IMR-90 (cell line): ENCODE data around the gene GAB1. TPM values are rescaled to one million over a fixed set of nuclear protein-coding genes. Genes with fewer than 3 reads are reported as not detected.

Experiments
- ATAC-seq: fragments of 200-7000 bp; cut with Tn5 transposase; 2 replicates; pipeline ENCODE4 v1.9.1; 2020; ENCODE audit warnings: low read depth, mild to moderate bottlenecking, moderate library complexity
- BruUV-seq: library from RNA; stranded (reverse); fragments of 400-500 nt; replicated peaks from 2 replicates; lab custom pipeline; 2021; lab: Mats Ljungman, UMichigan
- CTCF ChIA-PET: fragments of 300-600 bp; formaldehyde crosslinking; extraction: SDS; loops from one replicate; lab custom pipeline; 2021; ENCODE audit warnings: antibody characterized with exemption; lab: Yijun Ruan, JAX
- POLR2A ChIA-PET: fragments of 300-600 bp; sonication (Branson Sonifier 250); formaldehyde crosslinking; loops from one replicate; lab custom pipeline; 2022; ENCODE audit warnings: antibody characterized with exemption; ENCODE audit not compliant: unreplicated experiment; lab: Charles Lee
- DNase-seq: peaks from one replicate; pipeline ENCODE4 v3.0.0; 2013
- H2AFZ ChIP-seq: replicated peaks from 2 replicates; pipeline ENCODE3; 2013; ENCODE audit warnings: low read length, mild to moderate bottlenecking; ENCODE audit not compliant: poor library complexity
- H2AK5ac ChIP-seq: 2 replicates; pipeline ENCODE4 v1.6.1; 2013; ENCODE audit warnings: low read depth, low read length, inconsistent platforms
- H2AK9ac ChIP-seq: replicated peaks from 2 replicates; pipeline ENCODE3; 2013; ENCODE audit warnings: mild to moderate bottlenecking, low read depth, low read length, moderate library complexity; ENCODE audit not compliant: poor library complexity
- H2BK120ac ChIP-seq: 2 replicates; pipeline ENCODE4 v1.6.1; 2013; ENCODE audit warnings: low read depth, low read length, inconsistent platforms
- H2BK15ac ChIP-seq: 3 replicates; pipeline ENCODE4 v1.6.1; 2013; ENCODE audit warnings: low read depth, low read length, inconsistent platforms
- H2BK20ac ChIP-seq: 2 replicates; pipeline ENCODE4 v1.6.1; 2013; ENCODE audit warnings: low read depth, mild to moderate bottlenecking, inconsistent platforms, low read length, moderate library complexity
- H2BK5ac ChIP-seq: 2 replicates; pipeline ENCODE4 v1.6.1; 2013; ENCODE audit warnings: mild to moderate bottlenecking, low read depth, low read length, inconsistent platforms; ENCODE audit not compliant: poor library complexity, severe bottlenecking
- H3K14ac ChIP-seq: replicated peaks from 2 replicates; pipeline ENCODE4 v1.6.1; 2013; ENCODE audit warnings: low read depth, low read length, inconsistent platforms
- H3K18ac ChIP-seq: 2 replicates; pipeline ENCODE4 v1.6.1; 2013; ENCODE audit warnings: low read depth, low read length, control low read depth
- H3K23ac ChIP-seq: 2 replicates; pipeline ENCODE4 v1.6.1; 2013; ENCODE audit warnings: low read depth, low read length, inconsistent platforms
- H3K27ac ChIP-seq: 2 replicates; pipeline ENCODE4 v1.5.1; 2013; ENCODE audit warnings: mild to moderate bottlenecking, control low read depth, low read length; ENCODE audit not compliant: insufficient read depth
- H3K27me3 ChIP-seq: 2 replicates; pipeline ENCODE4 v1.6.1; 2013; ENCODE audit warnings: low read length; ENCODE audit not compliant: control insufficient read depth, insufficient read depth
- H3K36me3 ChIP-seq: 2 replicates; pipeline ENCODE4 v1.6.1; 2013; ENCODE audit warnings: low read length, mixed read lengths; ENCODE audit not compliant: control insufficient read depth, insufficient read depth
- H3K4ac ChIP-seq: 2 replicates; pipeline ENCODE4 v1.6.1; 2013; ENCODE audit warnings: low read depth, low read length, inconsistent platforms
- H3K4me1 ChIP-seq: 2 replicates; pipeline ENCODE4 v1.6.1; 2013; ENCODE audit warnings: low read length, mixed read lengths; ENCODE audit not compliant: control insufficient read depth, insufficient read depth
- H3K4me2 ChIP-seq: 2 replicates; pipeline ENCODE4 v1.6.1; 2013; ENCODE audit warnings: low read depth, mild to moderate bottlenecking, control low read depth, low read length, moderate library complexity
- H3K4me3 ChIP-seq: 2 replicates; pipeline ENCODE4 v1.5.1; 2013; ENCODE audit warnings: low read depth, mild to moderate bottlenecking, control low read depth, low read length, moderate library complexity; ENCODE audit not compliant: insufficient read depth
- H3K56ac ChIP-seq: 2 replicates; pipeline ENCODE4 v1.6.1; 2013; ENCODE audit warnings: low read length, inconsistent platforms; ENCODE audit not compliant: insufficient read depth; ENCODE audit errors: extremely low read depth
- H3K79me1 ChIP-seq, 2 experiments: 2 replicates each; pipeline ENCODE4 v1.6.1; 2013; ENCODE audit warnings: low read length in 2 of 2, inconsistent platforms in 1 of 2, low read depth in 1 of 2
- H3K9ac ChIP-seq: 2 replicates; pipeline ENCODE4 v1.6.1; 2013; ENCODE audit warnings: low read depth, low read length, control low read depth
- H3K9me1 ChIP-seq: 2 replicates; pipeline ENCODE4 v1.6.1; 2013; ENCODE audit warnings: low read length, inconsistent platforms; ENCODE audit not compliant: insufficient read depth
- H3K9me3 ChIP-seq: 2 replicates; pipeline ENCODE4 v1.6.1; 2013; ENCODE audit warnings: low read length; ENCODE audit not compliant: control insufficient read depth, insufficient read depth
- H4K20me1 ChIP-seq: 2 replicates; pipeline ENCODE4 v1.6.1; 2013; ENCODE audit warnings: low read length, inconsistent platforms; ENCODE audit not compliant: insufficient read depth
- H4K5ac ChIP-seq: 2 replicates; pipeline ENCODE4 v1.6.1; 2013; ENCODE audit warnings: mild to moderate bottlenecking, low read depth, low read length, control low read depth
- H4K8ac ChIP-seq, 2 experiments: 2 replicates each; pipeline ENCODE4 v1.6.1; 2013; ENCODE audit warnings: low read depth in 2 of 2, low read length in 2 of 2, control low read depth in 1 of 2, inconsistent platforms in 1 of 2
- H4K91ac ChIP-seq: 2 replicates; pipeline ENCODE4 v1.6.1; 2013; ENCODE audit warnings: low read depth, low read length, inconsistent platforms; ENCODE audit not compliant: insufficient read depth
- CHD1 ChIP-seq: IDR thresholded peaks from 2 replicates; pipeline ENCODE4 v1.6.1; 2012; ENCODE audit warnings: low read depth, low read length, improper control_type of control experiment
- ELK1 ChIP-seq: fragments of 150-350 bp; IDR thresholded peaks from 2 replicates; pipeline ENCODE4 v1.6.1; 2016; ENCODE audit warnings: low read depth, mild to moderate bottlenecking, low read length, moderate library complexity, borderline replicate concordance
- FOS ChIP-seq: fragments of 150-350 bp; IDR thresholded peaks from 2 replicates; pipeline ENCODE4 v1.6.1; 2016; ENCODE audit warnings: low read depth, low read length
- NFE2L2 ChIP-seq: fragments of 150-350 bp; IDR thresholded peaks from 2 replicates; pipeline ENCODE4 v1.6.1; 2016; ENCODE audit warnings: low read depth, mild to moderate bottlenecking, low read length
- RAD21 ChIP-seq: IDR thresholded peaks from 2 replicates; pipeline ENCODE4 v1.6.1; 2012; ENCODE audit warnings: low read length, improper control_type of control experiment
- RCOR1 ChIP-seq: IDR thresholded peaks from 2 replicates; pipeline ENCODE4 v1.6.1; 2012; ENCODE audit warnings: mild to moderate bottlenecking, low read length, improper control_type of control experiment; ENCODE audit not compliant: insufficient replicate concordance
- WGBS, 2 experiments: methylation state at CpG; one replicate each; pipeline versions ENCODE4 v1.1.5 to v1.1.7; 2013; ENCODE audit warnings: missing lambda C conversion rate in 2 of 2; ENCODE audit not compliant: insufficient read length in 1 of 2; ENCODE audit errors: extremely low coverage in 2 of 2; 5-methylcytosine and 5-hydroxymethylcytosine counted together
- dilution Hi-C: fragments of 300-500 bp; cut with HindIII; formaldehyde crosslinking; loops from one replicate; pipeline ENCODE4 v1.14.3; 2018; ENCODE audit warnings: low sequenced_read_pairs; ENCODE audit not compliant: unreplicated experiment
- in situ Hi-C: fragments of 300-500 bp; cut with MboI; formaldehyde crosslinking; loops from 3 replicates; pipeline ENCODE4 v1.14.3; 2019; ENCODE audit warnings: low sequenced_read_pairs, inconsistent platforms, mixed read lengths
- intact Hi-C: fragments of 100-400 bp; cut with micrococcal nuclease; formaldehyde crosslinking; loops from 2 replicates; pipeline ENCODE4 v1.10.0; 2022
- polyA plus RNA-seq, 3 experiments: library from polyadenylated mRNA; depleted of rRNA; stranded (reverse); fragments of >200 nt; gene quantifications; 2 replicates each; pipeline ENCODE4 v1.2.3, GENCODE V29; 2012; ENCODE audit warnings: low replicate concordance in 1 of 3
- total RNA-seq: library from RNA; depleted of rRNA; stranded (reverse); fragments of >200 nt; gene quantifications from 2 replicates; pipeline ENCODE4 v1.2.3, GENCODE V29; 2012

GAB1 gene
- total and polyA plus RNA-seq, 2 of the 4 experiments (the other 2 are of a cell fraction): 2.8 to 12.0 TPM

GRCh38 chr4:143357161-143357845 lies 20.6 kb downstream of the GAB1 start:
- POLR2A ChIA-PET: no interaction called here

More at GRCh38 chr4:143357161-143357845, 20.6 kb downstream of the GAB1 start:
- H4K20me1 ChIP-seq: no peaks in the 10 kb centered on the region
- no peak overlapping the region for H4K5ac ChIP-seq
- no peak for ATAC-seq
- no peak for DNase-seq
- intact Hi-C loops: no loop called here
- no peak overlapping the region; the same call in 1 of the 2 replicates for H3K14ac ChIP-seq
- TF ChIP-seq FOS (no peak), RCOR1 (no peak), NFE2L2 (no peak), CHD1 (no peak), RAD21 (no peak), ELK1 (no peak)
- H3K4me1 ChIP-seq: peaks cover 24% of the 10 kb centered on the region
- no peak overlapping the region for H2AK9ac ChIP-seq
- H4K91ac ChIP-seq: no peak overlapping the region
- WGBS, 2 experiments: no CpG with 5 or more reads among the region's 1 CpG
- no peak overlapping the region; the same call in 1 of the 2 replicates for H2BK120ac ChIP-seq
- H4K8ac ChIP-seq: no peak overlapping the region; a peak in 1 of 4 replicates
- 0 out of 3 replicates have a peak overlapping the region, but pooled peaks have one; percentile 70 for H2BK15ac ChIP-seq
- no peak overlapping the region for H3K4me2 ChIP-seq
- peaks cover 11% of the 10 kb centered on the region for H3K9me1 ChIP-seq
- H2BK20ac ChIP-seq: no peak overlapping the region
- no TSS peak for BruUV-seq
- no peak overlapping the region for H2BK5ac ChIP-seq
- dilution Hi-C loops: no loop called here
- CTCF ChIA-PET: no interaction called here
- no peak overlapping the region for H3K56ac ChIP-seq
- H3K27ac ChIP-seq: no peak overlapping the region
- H3K18ac ChIP-seq: no peak overlapping the region
- no peak overlapping the region for H3K23ac ChIP-seq
- H2AK5ac ChIP-seq: peak overlapping the region; percentile 71; the same call in 1 of the 2 replicates
- no peak overlapping the region for H3K9ac ChIP-seq
- H3K4ac ChIP-seq: peak overlapping the region; percentile 54; the same call in 1 of the 2 replicates
- H3K9me3 ChIP-seq: no peaks in the 10 kb centered on the region
- H3K79me1 ChIP-seq: peaks cover 32 to 57% of the 10 kb centered on the region in 2 experiments
- H3K4me3 ChIP-seq: no peak overlapping the region
- in situ Hi-C loops: no loop called here
- H2AFZ ChIP-seq: no peak overlapping the region
- no peaks in the 10 kb centered on the region for H3K36me3 ChIP-seq
- no peaks in the 10 kb centered on the region for H3K27me3 ChIP-seq
